Measurements from ENCODE around the gene LCP2. TPM values are rescaled to one million over a fixed set of nuclear protein-coding genes. Genes with fewer than 3 reads are reported as not detected.

Gene LCP2
- total RNA-seq, 1 experiment from 2014 or later: not detected

GRCh38 chr5:170204202-170204601 lies 93.4 kb downstream of the LCP2 start:
- Histone ChIP-seq H4K8ac (replicated peaks; ENCODE audit: insufficient read length, low read depth, low read length) (no peak overlapping the region), H2AK5ac (ENCODE audit: insufficient read length, low read length) (no peak overlapping the region), H3K9me3 (ENCODE audit: control insufficient read depth, low read depth, low read length) (no peaks in the 10 kb centered on the region), H3K23me2 (ENCODE audit: insufficient read length, low read depth, low read length, poor library complexity, severe bottlenecking) (no peaks in the 10 kb centered on the region), H3T11ph (ENCODE audit: low read length) (no peak overlapping the region), H3K4ac (ENCODE audit: low read depth, low read length) (no peak overlapping the region), H4K91ac (ENCODE audit: insufficient read length, low read depth, low read length) (no peak overlapping the region), H2BK120ac (ENCODE audit: low read depth, low read length, poor library complexity, severe bottlenecking) (no peak overlapping the region), H3K79me1 (ENCODE audit: insufficient read depth, low read depth, low read length, poor library complexity, severe bottlenecking) (no peaks in the 10 kb centered on the region), H3K9ac (ENCODE audit: extremely low read depth, insufficient read length, low read length) (no peak overlapping the region), H2BK12ac (ENCODE audit: insufficient read length, low read depth, low read length) (no peak overlapping the region), H4K5ac (ENCODE audit: insufficient read length, low read depth, low read length) (no peak overlapping the region), H3K14ac (ENCODE audit: insufficient read depth, low read length) (no peak overlapping the region), H3K27ac (ENCODE audit: insufficient read length, low read depth, low read length) (no peak overlapping the region), H3K79me2 (ENCODE audit: insufficient read depth, low read length) (no peaks in the 10 kb centered on the region), H3K27me3 (ENCODE audit: insufficient read depth, low read length) (no peaks in the 10 kb centered on the region), H2BK20ac (ENCODE audit: low read depth, low read length, poor library complexity, severe bottlenecking) (no peak overlapping the region), H3K18ac (ENCODE audit: insufficient read length, low read depth, low read length) (no peak overlapping the region), H3K4me2 (ENCODE audit: insufficient read depth, insufficient read length, low read length) (no peak overlapping the region), H2BK15ac (ENCODE audit: low read depth, low read length) (no peak overlapping the region), H2BK5ac (ENCODE audit: insufficient read length, low read length) (no peak overlapping the region), H3K4me1 (ENCODE audit: insufficient read depth, low read length) (no peaks in the 10 kb centered on the region), H3K23ac (ENCODE audit: insufficient read length, low read depth, low read length) (no peak overlapping the region), H2AFZ (ENCODE audit: low read length) (no peak overlapping the region), H3K56ac (ENCODE audit: insufficient read length, low read depth, low read length) (no peak overlapping the region), H4K20me1 (ENCODE audit: control insufficient read depth, insufficient read depth, insufficient read length) (no peaks in the 10 kb centered on the region)
- WGBS (ENCODE audit: extremely low coverage, insufficient read length, low lambda C conversion rate): no CpG with 5 or more reads among the region's 5 CpGs
- H3K36me3 Mint-ChIP-seq (ENCODE audit: insufficient read depth in 1 of 3, low read depth in 3 of 3): no peaks in the 10 kb centered on the region
- peaks cover 0 to 6% of the 10 kb centered on the region in 2 experiments; a peak in 1 of 4 replicates for H3K4me1 Mint-ChIP-seq
- H3K27me3 Mint-ChIP-seq (ENCODE audit: low read depth): peaks cover 12% of the 10 kb centered on the region
- no peak for TF ChIP-seq CTCF (conservative IDR thresholded peaks at IDR 0.05)
- no peak for DNase-seq
- no peaks in the 10 kb centered on the region for H3K9me3 Mint-ChIP-seq
- no peak overlapping the region for H3K27ac Mint-ChIP-seq
- no peak overlapping the region for H3K4me3 Mint-ChIP-seq

All from H9 (cell line).